SHP77 (cell line): ENCODE data around the gene ATAD2B.
"Not testable (repeated sequence)": the region's sequence is repeated elsewhere in the genome, so short reads cannot be mapped to it uniquely, and the experiment has no call there.

Source experiments
- DNase-seq, 2 experiments: peaks; one replicate each; lab custom pipeline; 2025; lab: John Stamatoyannopoulos, UW

Gene ATAD2B

GRCh38 chr2:23745726-23746105, 181.2 kb downstream of the ATAD2B start:
- DNase-seq: no peak

GRCh38 chr2:23745068-23745725, 181.7 kb downstream of the ATAD2B start:
- DNase-seq: no peak

- DNase-seq: not testable (repeated sequence)
Measured at GRCh38 chr2:23736783-23737182, 190.1 kb downstream of the ATAD2B start.

- no peak for DNase-seq
Measured at GRCh38 chr2:23734416-23734815, 192.5 kb downstream of the ATAD2B start.

- DNase-seq: not testable (repeated sequence)
Measured at GRCh38 chr2:23723029-23723428, 203.9 kb downstream of the ATAD2B start.

- DNase-seq: no peak
Measured at GRCh38 chr2:23722255-23722654, 204.7 kb downstream of the ATAD2B start.

- no peak for DNase-seq
Measured at GRCh38 chr2:23721454-23721826, 205.5 kb downstream of the ATAD2B start.

GRCh38 chr2:23720705-23721453, 206.0 kb downstream of the ATAD2B start:
- no peak for DNase-seq

- no peak for DNase-seq
Measured at GRCh38 chr2:23719716-23720115, 207.2 kb downstream of the ATAD2B start.

- no peak for DNase-seq
Measured at GRCh38 chr2:23718931-23719700, 207.8 kb downstream of the ATAD2B start.

GRCh38 chr2:23713351-23713750, 213.6 kb downstream of the ATAD2B start:
- no peak for DNase-seq

GRCh38 chr2:23712756-23713151, 214.2 kb downstream of the ATAD2B start:
- no peak for DNase-seq

- no peak for DNase-seq
Measured at GRCh38 chr2:23711979-23712755, 214.8 kb downstream of the ATAD2B start.

GRCh38 chr2:23709311-23709710, 217.6 kb downstream of the ATAD2B start:
- no peak for DNase-seq

- DNase-seq: no peak
Measured at GRCh38 chr2:23708771-23709170, 218.2 kb downstream of the ATAD2B start.

- DNase-seq: no peak
Measured at GRCh38 chr2:23707096-23707495, 219.8 kb downstream of the ATAD2B start.

- no peak for DNase-seq
Measured at GRCh38 chr2:23706613-23707078, 220.3 kb downstream of the ATAD2B start.

GRCh38 chr2:23705771-23706612, 220.9 kb downstream of the ATAD2B start:
- no peak for DNase-seq

GRCh38 chr2:23703583-23704385, 223.1 kb downstream of the ATAD2B start:
- no peak for DNase-seq

GRCh38 chr2:23703037-23703582, 223.8 kb downstream of the ATAD2B start:
- DNase-seq: no peak
